Measurements from ENCODE around the gene CES4A.
A peak's percentile ranks its signal among the peaks of the same experiment; 100 is the strongest.

CES4A gene

GRCh38 chr16:66976746-66977145 is 11.6 kb upstream of the CES4A start:
- TF ChIP-seq, protein P1, sequence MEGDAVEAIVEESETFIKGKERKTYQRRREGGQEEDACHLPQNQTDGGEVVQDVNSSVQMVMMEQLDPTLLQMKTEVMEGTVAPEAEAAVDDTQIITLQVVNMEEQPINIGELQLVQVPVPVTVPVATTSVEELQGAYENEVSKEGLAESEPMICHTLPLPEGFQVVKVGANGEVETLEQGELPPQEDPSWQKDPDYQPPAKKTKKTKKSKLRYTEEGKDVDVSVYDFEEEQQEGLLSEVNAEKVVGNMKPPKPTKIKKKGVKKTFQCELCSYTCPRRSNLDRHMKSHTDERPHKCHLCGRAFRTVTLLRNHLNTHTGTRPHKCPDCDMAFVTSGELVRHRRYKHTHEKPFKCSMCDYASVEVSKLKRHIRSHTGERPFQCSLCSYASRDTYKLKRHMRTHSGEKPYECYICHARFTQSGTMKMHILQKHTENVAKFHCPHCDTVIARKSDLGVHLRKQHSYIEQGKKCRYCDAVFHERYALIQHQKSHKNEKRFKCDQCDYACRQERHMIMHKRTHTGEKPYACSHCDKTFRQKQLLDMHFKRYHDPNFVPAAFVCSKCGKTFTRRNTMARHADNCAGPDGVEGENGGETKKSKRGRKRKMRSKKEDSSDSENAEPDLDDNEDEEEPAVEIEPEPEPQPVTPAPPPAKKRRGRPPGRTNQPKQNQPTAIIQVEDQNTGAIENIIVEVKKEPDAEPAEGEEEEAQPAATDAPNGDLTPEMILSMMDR (conservative IDR thresholded peaks at IDR 0.05; ENCODE audit: control insufficient read depth, insufficient read depth, low read depth, low read length), result no peak
- no peak for DNase-seq (ENCODE audit: low read depth)
- no peak overlapping the region for H3K4me3 ChIP-seq (ENCODE audit: control insufficient read depth, low read depth, low read length)

DNA sequence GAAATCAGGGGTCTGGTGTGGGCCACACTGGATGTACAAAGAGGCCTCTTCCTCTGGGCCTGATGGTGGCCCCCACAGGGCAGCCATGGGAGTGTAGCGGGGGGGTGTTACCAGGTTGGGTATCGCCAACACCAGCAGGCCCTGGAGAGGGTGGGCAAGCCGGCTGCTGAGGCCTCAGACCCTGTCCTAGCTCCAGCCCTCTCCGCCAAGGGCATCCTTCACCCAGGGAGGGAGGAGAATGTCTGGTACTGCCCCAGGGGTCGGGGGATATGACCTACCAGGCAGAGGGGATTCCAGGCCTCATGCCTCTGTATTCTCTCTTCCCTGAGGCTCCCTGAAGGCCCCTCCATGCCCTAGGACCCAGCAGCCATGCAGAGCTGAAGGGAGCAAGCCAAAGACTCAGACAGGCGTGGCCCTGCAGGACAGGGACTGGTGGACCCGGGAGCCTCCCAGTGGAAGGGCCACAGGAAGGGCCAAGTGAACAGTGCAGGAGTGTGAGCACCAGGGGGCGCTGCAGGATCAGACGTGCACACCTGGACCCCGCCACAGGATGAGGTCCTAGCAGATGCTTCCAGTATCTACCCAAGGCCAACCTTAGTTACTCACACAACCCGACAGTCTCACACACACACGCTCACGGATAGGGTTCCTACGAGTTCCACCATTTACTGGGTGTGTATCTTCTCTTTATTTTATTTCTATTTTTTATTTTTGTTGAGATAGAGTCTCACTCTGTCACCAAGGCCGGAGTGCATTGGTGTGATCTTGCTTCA is 10.9 kb upstream of the CES4A start:
- peak; percentile 85 for DNase-seq (ENCODE audit: low read depth)
- H3K4me3 ChIP-seq (ENCODE audit: control insufficient read depth, low read depth, low read length), result no peak overlapping the region

DNA sequence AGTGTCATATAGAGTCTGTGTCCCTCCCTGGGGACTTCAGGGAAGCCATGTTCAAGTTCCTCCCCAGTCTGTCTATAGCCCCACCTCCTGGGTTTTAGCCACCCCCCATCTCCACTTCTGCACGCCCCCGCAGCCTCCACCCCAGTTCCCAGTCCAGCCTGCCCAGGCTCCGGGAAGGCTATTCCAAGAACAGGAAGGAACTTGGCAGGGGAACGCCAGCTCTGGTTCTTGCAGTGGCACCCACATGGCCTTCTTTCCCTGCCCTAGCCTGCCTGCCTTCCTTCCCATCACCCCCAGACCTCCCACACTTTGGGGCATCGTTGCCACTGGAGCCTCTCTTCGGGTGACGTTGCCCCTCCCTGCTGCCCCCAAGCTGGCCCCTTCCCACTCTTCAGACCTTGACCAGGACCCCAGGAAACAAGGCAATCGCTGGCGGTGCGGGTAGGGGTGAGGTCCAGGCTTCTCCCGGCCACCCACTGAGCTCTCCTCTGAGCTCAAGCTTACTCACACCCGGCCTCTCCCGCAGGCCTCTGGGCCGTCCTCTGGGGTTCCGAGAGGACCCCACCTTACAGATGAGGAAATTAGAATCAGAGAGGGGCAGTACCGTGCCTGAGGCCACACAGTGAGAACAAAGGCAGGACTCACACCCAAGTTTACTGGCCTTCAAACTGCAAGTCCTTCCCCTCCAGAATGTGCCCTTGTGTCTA is 9.2 kb upstream of the CES4A start:
- DNase-seq (ENCODE audit: low read depth), result no peak
- H3K4me3 ChIP-seq (ENCODE audit: control insufficient read depth, low read depth, low read length), result no peak overlapping the region
- TF ChIP-seq, protein P1 (conservative IDR thresholded peaks at IDR 0.05; ENCODE audit: control insufficient read depth, insufficient read depth, low read depth, low read length), result no peak

More for the DNA sequence above, 10.9 kb upstream of the CES4A start:
- TF ChIP-seq, protein P1 (conservative IDR thresholded peaks at IDR 0.05; ENCODE audit: control insufficient read depth, insufficient read depth, low read depth, low read length), result peak; percentile 89

GRCh38 chr16:66983033-66983432 is 5.4 kb upstream of the CES4A start:
- DNase-seq (ENCODE audit: low read depth), result no peak
- H3K4me3 ChIP-seq (ENCODE audit: control insufficient read depth, low read depth, low read length), result no peak overlapping the region
- TF ChIP-seq, protein P1 (conservative IDR thresholded peaks at IDR 0.05; ENCODE audit: control insufficient read depth, insufficient read depth, low read depth, low read length), result no peak

DNA sequence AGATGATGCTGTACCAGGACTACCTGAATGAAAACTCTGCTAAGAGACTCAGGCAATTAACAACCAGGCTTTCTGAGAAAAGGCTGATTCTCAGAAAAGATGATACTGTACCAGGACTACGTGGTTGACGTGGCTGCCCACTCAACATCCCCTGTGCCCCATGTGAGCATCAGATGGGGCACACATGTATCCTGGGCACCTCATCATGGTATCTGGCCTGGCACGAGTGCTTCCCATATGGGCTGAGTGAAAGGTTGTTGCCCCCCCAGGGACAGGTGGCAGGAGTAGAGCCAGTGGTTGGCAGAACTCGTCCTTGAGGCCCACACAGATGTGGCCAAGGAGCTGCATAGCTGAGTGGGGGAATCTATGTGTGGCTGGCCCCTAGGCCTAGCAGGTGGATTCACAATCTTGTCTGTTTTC is 3.5 kb upstream of the CES4A start:
- H3K4me3 ChIP-seq (ENCODE audit: control insufficient read depth, low read depth, low read length), result no peak overlapping the region
- TF ChIP-seq, protein P1 (conservative IDR thresholded peaks at IDR 0.05; ENCODE audit: control insufficient read depth, insufficient read depth, low read depth, low read length), result no peak
- no peak for DNase-seq (ENCODE audit: low read depth)

DNA sequence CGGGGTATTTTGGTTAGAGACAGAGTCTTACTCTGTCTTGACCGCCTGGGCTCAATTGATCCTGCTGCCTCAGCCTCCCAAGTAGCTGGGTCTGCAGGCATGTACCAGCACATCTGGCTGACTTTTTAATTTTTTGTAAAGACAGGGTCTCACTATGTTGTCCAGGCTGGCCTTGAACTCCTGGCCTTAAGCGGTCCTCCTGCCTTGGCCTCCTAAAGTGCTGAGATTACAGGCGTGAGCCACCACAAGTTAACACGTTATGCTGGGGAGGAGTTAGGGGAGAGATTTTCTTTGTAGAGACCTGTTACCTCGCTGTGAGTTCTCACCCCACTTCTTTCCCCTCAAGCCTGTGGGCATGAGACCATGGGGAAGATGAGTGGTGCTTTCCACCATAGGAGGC is 1.8 kb upstream of the CES4A start:
- DNase-seq (ENCODE audit: low read depth), result no peak
- H3K4me3 ChIP-seq (ENCODE audit: control insufficient read depth, low read depth, low read length), result no peak overlapping the region
- TF ChIP-seq, protein P1 (conservative IDR thresholded peaks at IDR 0.05; ENCODE audit: control insufficient read depth, insufficient read depth, low read depth, low read length), result no peak
